Liver (tissue), 9 donors: ENCODE data around the gene GNAT2. TPM values are rescaled to one million over a fixed set of nuclear protein-coding genes. Genes with fewer than 3 reads are reported as not detected.

Experiments used
- DNase-seq: peaks from one replicate; pipeline ENCODE4 v3.0.0-alpha.2; 2017; ENCODE audit warnings: low spot score
- H3K27ac ChIP-seq, 2 donors: one replicate each; pipeline ENCODE4 v1.7.0; 2013; ENCODE audit warnings: inconsistent platforms in 2 of 2, low read length in 2 of 2, control low read depth in 1 of 2, low read depth in 1 of 2, mild to moderate bottlenecking in 1 of 2
- H3K27me3 ChIP-seq, 4 donors: one replicate each; pipeline versions ENCODE4 v1.6.1 to v1.7.0; 2013; ENCODE audit warnings: low read length in 3 of 4, inconsistent platforms in 1 of 4, mild to moderate bottlenecking in 1 of 4, moderate library complexity in 1 of 4; ENCODE audit not compliant: control insufficient read depth in 4 of 4, insufficient read depth in 4 of 4
- H3K36me3 ChIP-seq, 4 donors: one replicate each; pipeline versions ENCODE4 v1.6.1 to v1.7.0; 2013; ENCODE audit warnings: low read length in 3 of 4, mild to moderate bottlenecking in 3 of 4, low read depth in 1 of 4, moderate library complexity in 1 of 4; ENCODE audit not compliant: control insufficient read depth in 4 of 4, insufficient read depth in 3 of 4
- H3K4me1 ChIP-seq, 4 donors: one replicate each; pipeline versions ENCODE4 v1.6.1 to v1.7.0; 2013; ENCODE audit warnings: low read length in 3 of 4, mild to moderate bottlenecking in 3 of 4, moderate library complexity in 1 of 4; ENCODE audit not compliant: control insufficient read depth in 4 of 4, insufficient read depth in 4 of 4
- H3K4me3 ChIP-seq, 3 donors: one replicate each; pipeline versions ENCODE4 v1.6.1 to v1.7.0; 2013; ENCODE audit warnings: low read length in 3 of 3, control low read depth in 1 of 3, low read depth in 1 of 3, mild to moderate bottlenecking in 1 of 3
- H3K9ac ChIP-seq, 2 donors: one replicate each; pipeline ENCODE4 v1.7.0; 2013; ENCODE audit warnings: low read length in 2 of 2, mild to moderate bottlenecking in 2 of 2, moderate library complexity in 2 of 2, control low read depth in 1 of 2, low read depth in 1 of 2
- H3K9me3 ChIP-seq, 4 donors: one replicate each; pipeline versions ENCODE4 v1.6.1 to v1.7.0; 2013; ENCODE audit warnings: low read length in 3 of 4; ENCODE audit not compliant: control insufficient read depth in 4 of 4
- ATF3 ChIP-seq: IDR thresholded peaks from 2 replicates; pipeline ENCODE4 v1.6.1; 2016; ENCODE audit warnings: antibody characterized with exemption
- CTCF ChIP-seq: fragments of 150-350 bp; IDR thresholded peaks from 2 replicates; pipeline ENCODE4 v1.5.1; 2017; ENCODE audit warnings: improper control_type of control experiment, low read depth, low read length; ENCODE audit not compliant: missing input control
- EGR1 ChIP-seq, 2 donors: IDR thresholded peaks; 2 replicates each; pipeline ENCODE4 v1.6.1; 2016 to 2018; ENCODE audit warnings: antibody characterized with exemption in 2 of 2, low read depth in 2 of 2
- FOXA2 ChIP-seq: IDR thresholded peaks from 2 replicates; pipeline ENCODE4 v1.6.1; 2016; ENCODE audit warnings: antibody characterized with exemption
- HNF4A ChIP-seq, 2 donors: conservative IDR thresholded peaks; 2 replicates each; pipeline ENCODE4 v1.6.1; 2016; ENCODE audit warnings: antibody characterized with exemption in 2 of 2, mild to moderate bottlenecking in 2 of 2
- HNF4G ChIP-seq: IDR thresholded peaks from 2 replicates; pipeline ENCODE4 v1.6.1; 2016; ENCODE audit warnings: antibody characterized with exemption
- MAX ChIP-seq: IDR thresholded peaks from 2 replicates; pipeline ENCODE4 v1.6.1; 2016; ENCODE audit warnings: antibody characterized with exemption
- NR2F2 ChIP-seq: IDR thresholded peaks from 2 replicates; pipeline ENCODE4 v1.6.1; 2016; ENCODE audit warnings: antibody characterized with exemption
- RAD21 ChIP-seq, 2 donors: IDR thresholded peaks; 2 replicates each; pipeline ENCODE4 v1.6.1; 2016; ENCODE audit warnings: antibody characterized with exemption in 2 of 2, mild to moderate bottlenecking in 2 of 2
- REST ChIP-seq: IDR thresholded peaks from 2 replicates; pipeline ENCODE4 v1.6.1; 2016; ENCODE audit warnings: antibody characterized with exemption, mild to moderate bottlenecking
- RXRA ChIP-seq, 2 donors: IDR thresholded peaks; 2 replicates each; pipeline ENCODE4 v1.6.1; 2017 to 2018; ENCODE audit warnings: antibody characterized with exemption in 2 of 2, mild to moderate bottlenecking in 1 of 2
- TAF1 ChIP-seq: conservative IDR thresholded peaks from 2 replicates; pipeline ENCODE4 v1.6.1; 2016; ENCODE audit warnings: antibody characterized with exemption, mild to moderate bottlenecking
- YY1 ChIP-seq: IDR thresholded peaks from 2 replicates; pipeline ENCODE4 v1.6.1; 2016; ENCODE audit warnings: antibody characterized with exemption, mild to moderate bottlenecking
- ZBTB33 ChIP-seq: IDR thresholded peaks from 2 replicates; pipeline ENCODE4 v1.6.1; 2016; ENCODE audit warnings: antibody characterized with exemption
- WGBS: extraction: QIAGEN DNeasy Blood & Tissue Kit; methylation state at CpG from one replicate; pipeline ENCODE4 v1.1.7; 2013; 5-methylcytosine and 5-hydroxymethylcytosine counted together
- polyA plus RNA-seq, 2 donors: library from polyadenylated mRNA; stranded (reverse) in 1 of 2; unstranded in 1 of 2; fragments of 200-250 nt in 1 of 2; fragments of >200 nt in 1 of 2; fragmentation: Nextera tagmentation in 1 of 2; extraction: Ambion mirVana in 1 of 2; gene quantifications; one replicate each; pipeline versions ENCODE4 v1.2.1 to v1.2.3, GENCODE V29; 2013 to 2015
- total RNA-seq, 2 donors: library from RNA; depleted of rRNA; stranded (reverse); fragments of >200 nt; gene quantifications; one replicate each; pipeline ENCODE4 v1.2.3, GENCODE V29; 2014
- donor health status: healthy.
- donor health status: healthy.
- donor health status: healthy.
- donor health status: healthy.
- donor health status: healthy.

Gene GNAT2
- total and polyA plus RNA-seq, 4 donors, result 0.09 to 0.17 (median 0.17) TPM; not detected in 1

GRCh38 chr1:109603229-109603628 is 16.2 kb downstream of the GNAT2 start (continued):
- TF ChIP-seq REST (no peak), MAX (no peak)

GRCh38 chr1:109598655-109599054 is 20.8 kb downstream of the GNAT2 start:
- TF ChIP-seq EGR1 (IDR thresholded peaks at IDR 0.05; ENCODE audit: low read depth in 2 of 2), result no peak
- no peak for TF ChIP-seq HNF4G
- TF ChIP-seq MAX, result no peak
- no peak for TF ChIP-seq TAF1
- no peak for TF ChIP-seq FOXA2
- no peak for TF ChIP-seq HNF4A (conservative IDR thresholded peaks at IDR 0.05)
- TF ChIP-seq NR2F2, result no peak
- no peak for TF ChIP-seq RXRA (IDR thresholded peaks at IDR 0.05)
- no peak for TF ChIP-seq RAD21 (IDR thresholded peaks at IDR 0.05)
- TF ChIP-seq YY1, result no peak
- TF ChIP-seq ZBTB33, result no peak
- TF ChIP-seq CTCF, result no peak
- TF ChIP-seq ATF3, result no peak
- no peak overlapping the region for H3K4me3 ChIP-seq
- WGBS, result 95% methylated on average over 5 of the region's 5 CpGs
- no peak overlapping the region for H3K9ac ChIP-seq
- no peaks in the 10 kb centered on the region for H3K9me3 ChIP-seq
- H3K27me3 ChIP-seq, result no peaks in the 10 kb centered on the region
- no peak for DNase-seq
- H3K36me3 ChIP-seq, result peaks cover 0 to 17% (median 1%) of the 10 kb centered on the region in 4 donors
- no peak overlapping the region for H3K27ac ChIP-seq
- no peaks in the 10 kb centered on the region for H3K4me1 ChIP-seq
